Measurements from ENCODE around the gene LARGE2.
A peak's percentile ranks its signal among the peaks of the same experiment; 100 is the strongest.

The LARGE2 gene

GRCh38 chr11:45922425-45923082 lies at the start of gene LARGE2:
LARGE2 (plus strand) TSS chr11:45922656; CDS start chr11:45922883, 227 bp downstream.
- DNase-seq (ENCODE audit: low read depth in 1 of 2, low spot score in 1 of 2), result no peak

GRCh38 chr11:45876401-45876800 lies 46.1 kb upstream of the LARGE2 start:
- DNase-seq (ENCODE audit: low read depth in 1 of 2, low spot score in 1 of 2), result no peak

GRCh38 chr11:45877221-45877620 lies 45.2 kb upstream of the LARGE2 start:
- no peak for DNase-seq (ENCODE audit: low read depth in 1 of 2, low spot score in 1 of 2)

- DNase-seq (ENCODE audit: low read depth in 1 of 2, low spot score in 1 of 2), result no peak
These were observed 44.6 kb upstream of the LARGE2 start for GRCh38 chr11:45877845-45878244.

- no peak for DNase-seq (ENCODE audit: low read depth in 1 of 2, low spot score in 1 of 2)
These were observed 42.4 kb upstream of the LARGE2 start for GRCh38 chr11:45879803-45880686.

- no peak for DNase-seq (ENCODE audit: low read depth in 1 of 2, low spot score in 1 of 2)
These were observed 41.5 kb upstream of the LARGE2 start for GRCh38 chr11:45880772-45881570.

- DNase-seq (ENCODE audit: low read depth in 1 of 2, low spot score in 1 of 2), result no peak
These were observed 40.6 kb upstream of the LARGE2 start for GRCh38 chr11:45881708-45882368.

GRCh38 chr11:45884596-45885185 lies 37.8 kb upstream of the LARGE2 start:
- no peak for DNase-seq (ENCODE audit: low read depth in 1 of 2, low spot score in 1 of 2)

GRCh38 chr11:45885274-45885920 lies 37.1 kb upstream of the LARGE2 start, which contains the start of gene MAPK8IP1:
MAPK8IP1 (plus strand) TSS chr11:45885651; CDS start chr11:45885821, 170 bp downstream.
- DNase-seq (ENCODE audit: low read depth in 1 of 2, low spot score in 1 of 2), result peak; percentile 13 to 38

- no peak for DNase-seq (ENCODE audit: low read depth in 1 of 2, low spot score in 1 of 2)
These were observed 36.3 kb upstream of the LARGE2 start for GRCh38 chr11:45885921-45886721.

GRCh38 chr11:45886816-45887520 lies 35.5 kb upstream of the LARGE2 start:
- no peak for DNase-seq (ENCODE audit: low read depth in 1 of 2, low spot score in 1 of 2)

- no peak for DNase-seq (ENCODE audit: low read depth in 1 of 2, low spot score in 1 of 2)
These were observed 34.9 kb upstream of the LARGE2 start for GRCh38 chr11:45887587-45887986.

GRCh38 chr11:45889555-45889954 lies 32.9 kb upstream of the LARGE2 start:
- no peak for DNase-seq (ENCODE audit: low read depth in 1 of 2, low spot score in 1 of 2)

- DNase-seq (ENCODE audit: low read depth in 1 of 2, low spot score in 1 of 2), result no peak
These were observed 32.5 kb upstream of the LARGE2 start for GRCh38 chr11:45889966-45890365.

GRCh38 chr11:45890886-45891550 lies 31.4 kb upstream of the LARGE2 start:
- DNase-seq (ENCODE audit: low read depth in 1 of 2, low spot score in 1 of 2), result no peak

GRCh38 chr11:45892856-45893255 lies 29.6 kb upstream of the LARGE2 start:
- no peak for DNase-seq (ENCODE audit: low read depth in 1 of 2, low spot score in 1 of 2)

- no peak for DNase-seq (ENCODE audit: low read depth in 1 of 2, low spot score in 1 of 2)
These were observed 27.8 kb upstream of the LARGE2 start for GRCh38 chr11:45894555-45895247.

Data from activated T-helper 1 cell treated with anti-CD3 and anti-CD28 coated beads, Interleukin-2, amount 50 U/mL, for 16 hours (primary cell).